22Rv1 (cell line): ENCODE measurements around the gene SARNP.

Experiments
- H3K27ac ChIP-seq: fragments of 450-650 bp; 2 replicates; pipeline ENCODE4 v1.5.1; 2017
- ZFX ChIP-seq: fragments of 450-650 bp; IDR thresholded peaks from 2 replicates; pipeline ENCODE4 v1.6.1; 2017; ENCODE audit warnings: antibody characterized with exemption, borderline replicate concordance
- TF ChIP-seq, protein P1 (sequence below): fragments of 450-650 bp; IDR thresholded peaks from 2 replicates; pipeline ENCODE4 v1.5.1; 2017; ENCODE audit warnings: mild to moderate bottlenecking

Gene SARNP

DNA sequence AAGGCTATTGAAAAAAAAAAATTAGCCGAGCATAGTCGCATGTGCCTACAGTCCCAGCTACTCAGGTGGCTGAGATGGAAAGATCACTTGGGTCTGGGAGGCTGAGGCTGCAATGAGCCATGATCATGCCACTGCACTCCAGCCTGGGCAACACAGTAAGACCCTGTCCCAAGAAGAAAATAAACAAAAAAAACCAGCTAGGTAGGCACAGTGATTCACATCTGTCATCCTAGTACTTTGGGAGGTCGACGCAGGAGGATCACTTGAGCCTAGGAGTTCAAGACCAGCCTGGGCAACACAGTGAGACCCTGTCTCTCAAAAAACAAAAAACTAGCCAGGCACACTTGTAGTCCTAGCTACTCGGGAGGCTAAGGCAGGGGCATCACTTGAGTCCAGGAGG is 8.2 kb downstream of the SARNP start:
- TF ChIP-seq, protein P1, sequence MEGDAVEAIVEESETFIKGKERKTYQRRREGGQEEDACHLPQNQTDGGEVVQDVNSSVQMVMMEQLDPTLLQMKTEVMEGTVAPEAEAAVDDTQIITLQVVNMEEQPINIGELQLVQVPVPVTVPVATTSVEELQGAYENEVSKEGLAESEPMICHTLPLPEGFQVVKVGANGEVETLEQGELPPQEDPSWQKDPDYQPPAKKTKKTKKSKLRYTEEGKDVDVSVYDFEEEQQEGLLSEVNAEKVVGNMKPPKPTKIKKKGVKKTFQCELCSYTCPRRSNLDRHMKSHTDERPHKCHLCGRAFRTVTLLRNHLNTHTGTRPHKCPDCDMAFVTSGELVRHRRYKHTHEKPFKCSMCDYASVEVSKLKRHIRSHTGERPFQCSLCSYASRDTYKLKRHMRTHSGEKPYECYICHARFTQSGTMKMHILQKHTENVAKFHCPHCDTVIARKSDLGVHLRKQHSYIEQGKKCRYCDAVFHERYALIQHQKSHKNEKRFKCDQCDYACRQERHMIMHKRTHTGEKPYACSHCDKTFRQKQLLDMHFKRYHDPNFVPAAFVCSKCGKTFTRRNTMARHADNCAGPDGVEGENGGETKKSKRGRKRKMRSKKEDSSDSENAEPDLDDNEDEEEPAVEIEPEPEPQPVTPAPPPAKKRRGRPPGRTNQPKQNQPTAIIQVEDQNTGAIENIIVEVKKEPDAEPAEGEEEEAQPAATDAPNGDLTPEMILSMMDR: no peak
- no peak for TF ChIP-seq ZFX
- no peak overlapping the region for H3K27ac ChIP-seq

DNA sequence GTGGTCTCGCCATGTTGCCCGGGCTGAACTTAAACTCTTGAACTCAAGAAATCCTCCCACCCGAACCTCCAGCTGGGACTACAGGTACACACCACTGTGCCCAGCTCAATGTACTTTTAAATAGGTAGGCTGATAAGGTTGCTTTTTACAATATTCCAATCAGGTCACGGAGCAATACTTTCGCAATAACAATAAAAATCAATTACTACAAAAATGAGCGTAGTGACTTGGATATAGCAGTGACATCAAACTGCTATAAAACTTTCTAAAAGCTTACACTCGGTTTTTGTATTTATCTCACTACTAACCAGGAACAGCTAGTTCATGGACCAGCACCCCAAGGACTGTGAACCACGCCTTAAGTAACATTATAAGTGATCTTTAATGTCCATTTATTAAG is 10.5 kb downstream of the SARNP start:
- TF ChIP-seq ZFX: no peak
- TF ChIP-seq, protein P1: no peak
- no peak overlapping the region for H3K27ac ChIP-seq

DNA sequence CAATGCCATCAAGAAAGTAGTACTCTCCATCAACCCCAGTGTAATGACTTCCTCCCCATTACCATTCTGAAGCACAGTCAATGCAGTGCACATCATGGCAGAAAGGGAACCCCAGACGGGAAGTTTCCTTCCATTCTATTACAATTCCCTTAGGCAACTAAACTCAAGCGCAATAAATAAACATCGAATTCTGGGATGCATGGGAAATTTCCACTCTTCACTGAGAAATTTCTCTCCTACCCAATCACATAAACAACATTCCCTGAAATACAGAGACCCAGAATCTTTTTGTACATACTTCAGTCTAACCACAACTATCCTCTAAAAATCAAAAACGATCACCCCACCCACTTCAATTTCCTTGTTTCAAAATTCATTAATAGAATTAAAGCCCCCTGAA is 20.0 kb downstream of the SARNP start:
- TF ChIP-seq, protein P1: no peak
- TF ChIP-seq ZFX: no peak
- no peak overlapping the region for H3K27ac ChIP-seq

- no peak overlapping the region for H3K27ac ChIP-seq
- TF ChIP-seq, protein P1: peak; percentile 83
- TF ChIP-seq ZFX: no peak
Observed at GRCh38 chr12:55797068-55797467, 20.5 kb downstream of the SARNP start.

GRCh38 chr12:55795950-55796349 is 21.6 kb downstream of the SARNP start:
- H3K27ac ChIP-seq: no peak overlapping the region
- TF ChIP-seq, protein P1: no peak
- no peak for TF ChIP-seq ZFX

GRCh38 chr12:55789893-55790292 is 27.6 kb downstream of the SARNP start:
- no peak overlapping the region for H3K27ac ChIP-seq
- TF ChIP-seq, protein P1: no peak
- TF ChIP-seq ZFX: no peak

GRCh38 chr12:55789171-55789570 is 28.4 kb downstream of the SARNP start:
- no peak overlapping the region for H3K27ac ChIP-seq
- TF ChIP-seq, protein P1: no peak
- no peak for TF ChIP-seq ZFX
